NCI-H2196 (cell line): ENCODE measurements around the gene SEMA5A.

Experiments
- DNase-seq: peaks from one replicate; lab custom pipeline; 2025; ENCODE audit not compliant: unreplicated experiment; lab: John Stamatoyannopoulos, UW

The SEMA5A gene

GRCh38 chr5:9046756-9047481 lies 499.0 kb downstream of the SEMA5A start:
- no peak for DNase-seq

- DNase-seq = no peak
Observed at GRCh38 chr5:9045946-9046345, 499.9 kb downstream of the SEMA5A start.

GRCh38 chr5:9042241-9042640 lies 503.6 kb downstream of the SEMA5A start:
- no peak for DNase-seq

- no peak for DNase-seq
Observed at GRCh38 chr5:9040475-9040874, 505.4 kb downstream of the SEMA5A start.

- DNase-seq = no peak
Observed at GRCh38 chr5:9037048-9037447, 508.8 kb downstream of the SEMA5A start.

- no peak for DNase-seq
Observed at GRCh38 chr5:9035346-9035745, 510.5 kb downstream of the SEMA5A start.

GRCh38 chr5:9034649-9035048 lies 511.2 kb downstream of the SEMA5A start:
- no peak for DNase-seq

GRCh38 chr5:9033524-9033923 lies 512.4 kb downstream of the SEMA5A start:
- DNase-seq = no peak

GRCh38 chr5:9025942-9026341 lies 519.9 kb downstream of the SEMA5A start:
- no peak for DNase-seq

GRCh38 chr5:9020996-9021395 lies 524.9 kb downstream of the SEMA5A start:
- DNase-seq = no peak

- no peak for DNase-seq
Observed at GRCh38 chr5:9015937-9016270, 530.0 kb downstream of the SEMA5A start.

GRCh38 chr5:9015260-9015936 lies 530.5 kb downstream of the SEMA5A start:
- no peak for DNase-seq

GRCh38 chr5:9013147-9013546 lies 532.7 kb downstream of the SEMA5A start:
- no peak for DNase-seq

- no peak for DNase-seq
Observed at GRCh38 chr5:9009931-9010651, 535.8 kb downstream of the SEMA5A start.

- no peak for DNase-seq
Observed at GRCh38 chr5:8997542-8998070, 548.3 kb downstream of the SEMA5A start.

- no peak for DNase-seq
Observed at GRCh38 chr5:8993031-8993430, 552.8 kb downstream of the SEMA5A start.
